CD4-positive, alpha-beta T cell (primary cell): ENCODE measurements around the gene ZBTB33. TPM values are rescaled to one million over a fixed set of nuclear protein-coding genes. Genes with fewer than 3 reads are reported as not detected.

Experiments
- ATAC-seq: fragments of 200-7000 bp; cut with Tn5 transposase; one replicate; pipeline ENCODE4 v1.10.0; 2022; ENCODE audit warnings: mild to moderate bottlenecking; ENCODE audit not compliant: poor library complexity
- CTCF ChIA-PET: fragments of 350-600 bp; sonication (Branson Sonifier 250); formaldehyde crosslinking; loops from one replicate; lab custom pipeline; 2021; ENCODE audit warnings: antibody characterized with exemption, inconsistent platforms; lab: Charles Lee
- POLR2A ChIA-PET: fragments of 350-600 bp; sonication (Branson Sonifier 250); formaldehyde crosslinking; loops from one replicate; lab custom pipeline; 2021; ENCODE audit warnings: antibody characterized with exemption, inconsistent platforms; lab: Charles Lee
- DNase-seq, 14 experiments: peaks; one replicate each; pipeline ENCODE4 v3.0.0-alpha.2; 2013 to 2020; ENCODE audit warnings: mixed read lengths in 2 of 14
- H3K27ac ChIP-seq, 2 donors: one replicate each; pipeline versions ENCODE4 v1.5.1 to v1.7.0; 2013; ENCODE audit warnings: low read length in 2 of 2, low read depth in 1 of 2, mild to moderate bottlenecking in 1 of 2
- H3K27me3 ChIP-seq, 2 experiments: 1 replicate in 1 of 2; 2 replicates in 1 of 2; pipeline versions ENCODE4 v1.6.1 to v1.7.0; 2013; ENCODE audit warnings: low read length in 2 of 2, control low read depth in 1 of 2, mild to moderate bottlenecking in 1 of 2, moderate library complexity in 1 of 2; ENCODE audit not compliant: insufficient read depth in 2 of 2, control insufficient read depth in 1 of 2
- H3K36me3 ChIP-seq: one replicate; pipeline ENCODE4 v1.6.1; 2013; ENCODE audit warnings: low read length, control low read depth; ENCODE audit not compliant: insufficient read depth
- H3K4me1 ChIP-seq: one replicate; pipeline ENCODE4 v1.6.1; 2013; ENCODE audit warnings: low read length, control low read depth; ENCODE audit not compliant: insufficient read depth
- H3K4me3 ChIP-seq: one replicate; pipeline ENCODE4 v1.5.1; 2013; ENCODE audit warnings: mild to moderate bottlenecking, low read length, moderate library complexity
- H3K9me3 ChIP-seq, 2 experiments: 1 replicate in 1 of 2; 2 replicates in 1 of 2; pipeline versions ENCODE4 v1.6.1 to v1.7.0; 2013; ENCODE audit warnings: low read length in 2 of 2, mild to moderate bottlenecking in 2 of 2, control low read depth in 1 of 2, moderate library complexity in 1 of 2; ENCODE audit not compliant: control insufficient read depth in 1 of 2, insufficient read depth in 1 of 2
- H3K27ac Mint-ChIP-seq: one replicate; pipeline ENCODE4 v1.8.0; 2020; ENCODE audit warnings: mixed read lengths
- H3K27me3 Mint-ChIP-seq: one replicate; pipeline ENCODE4 v1.8.0; 2021; ENCODE audit warnings: mixed read lengths
- H3K36me3 Mint-ChIP-seq: one replicate; pipeline ENCODE4 v1.8.0; 2021; ENCODE audit warnings: low read depth, mixed read lengths
- H3K4me1 Mint-ChIP-seq: one replicate; pipeline ENCODE4 v1.8.0; 2021; ENCODE audit warnings: low read depth, mixed read lengths
- H3K4me3 Mint-ChIP-seq: one replicate; pipeline ENCODE4 v1.8.0; 2020; ENCODE audit warnings: mild to moderate bottlenecking, mixed read lengths
- H3K9me3 Mint-ChIP-seq: one replicate; pipeline ENCODE4 v1.8.0; 2020; ENCODE audit warnings: mixed read lengths
- CTCF ChIP-seq: fragments of 200-600 bp; IDR thresholded peaks from one replicate; pipeline ENCODE4 v1.8.0; 2022; ENCODE audit warnings: antibody characterized with exemption, mild to moderate bottlenecking
- intact Hi-C, 2 experiments: fragments of 100-400 bp; cut with DNase I in 1 of 2; cut with micrococcal nuclease in 1 of 2; formaldehyde crosslinking; loops; one replicate each; pipeline versions ENCODE4 v1.15.1 to v1.9.0; 2023 to 2025; cut with DNase I, micrococcal nuclease
- total RNA-seq, 174 experiments: library from RNA in 2 of 174; stranded (reverse) in 2 of 174; gene quantifications; one replicate each; pipeline ENCODE4 v1.2.3 and lab custom pipeline; 2021 to 2026

The ZBTB33 gene
- total RNA-seq, 2 experiments from 2014 or later = 31.6 to 32.7 TPM

GRCh38 chrX:120236687-120237479, 13.7 kb upstream of the ZBTB33 start:
- Histone ChIP-seq H3K27me3 (no peaks in the 10 kb centered on the region), H3K9me3 (no peaks in the 10 kb centered on the region), H3K36me3 (peaks cover 21% of the 10 kb centered on the region), H3K4me1 (no peaks in the 10 kb centered on the region), H3K4me3 (no peak overlapping the region), H3K27ac (no peak overlapping the region)
- DNase-seq (no peak), ATAC-seq (no peak)
- TF ChIP-seq CTCF = no peak
- intact Hi-C loops = no loop called here
- H3K4me3 Mint-ChIP-seq = no peak overlapping the region
- CTCF ChIA-PET = no interaction called here
- no peaks in the 10 kb centered on the region for H3K9me3 Mint-ChIP-seq
- no peaks in the 10 kb centered on the region for H3K4me1 Mint-ChIP-seq
- no peak overlapping the region for H3K27ac Mint-ChIP-seq
- peaks cover 21% of the 10 kb centered on the region for H3K36me3 Mint-ChIP-seq
- POLR2A ChIA-PET = no interaction called here
- H3K27me3 Mint-ChIP-seq = no peaks in the 10 kb centered on the region

DNA sequence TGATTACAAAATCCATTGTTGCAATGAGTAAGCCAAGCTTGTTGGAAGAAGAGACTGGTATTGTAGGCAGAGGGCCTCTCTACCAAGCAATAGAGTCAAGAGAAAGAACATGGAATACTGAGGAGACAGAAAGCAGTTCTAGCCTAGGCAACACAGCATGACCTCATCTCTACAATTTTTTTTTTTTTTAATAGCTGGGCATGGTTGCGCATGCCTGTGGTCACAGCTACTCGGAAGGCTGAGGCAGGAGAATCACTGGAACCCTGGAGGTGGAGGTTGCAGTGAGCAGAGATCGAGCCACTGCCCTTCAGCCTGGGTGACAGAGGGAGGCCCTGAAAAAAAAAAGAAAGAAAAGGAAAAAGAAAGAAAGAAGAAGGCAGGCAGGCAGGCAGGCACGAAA, 11.7 kb upstream of the ZBTB33 start:
- DNase-seq = no peak
- Mint-ChIP-seq H3K27ac (no peak overlapping the region), H3K9me3 (no peaks in the 10 kb centered on the region), H3K27me3 (no peaks in the 10 kb centered on the region), H3K4me3 (no peak overlapping the region), H3K4me1 (peaks cover 14% of the 10 kb centered on the region), H3K36me3 (peaks cover 21% of the 10 kb centered on the region)
- H3K27ac ChIP-seq = no peak overlapping the region
- ATAC-seq = no peak
- intact Hi-C loops = no loop called here
- H3K9me3 ChIP-seq = no peaks in the 10 kb centered on the region
- H3K27me3 ChIP-seq = no peaks in the 10 kb centered on the region
- no peak for TF ChIP-seq CTCF
- ChIA-PET CTCF (no interaction called here), POLR2A (no interaction called here)
- peaks cover 3% of the 10 kb centered on the region for H3K4me1 ChIP-seq
- no peak overlapping the region for H3K4me3 ChIP-seq
- H3K36me3 ChIP-seq = peaks cover 21% of the 10 kb centered on the region

- H3K9me3 Mint-ChIP-seq = no peaks in the 10 kb centered on the region
- H3K4me1 ChIP-seq = peaks cover 3% of the 10 kb centered on the region
- H3K4me1 Mint-ChIP-seq = peaks cover 26% of the 10 kb centered on the region
- ChIA-PET CTCF (no interaction called here), POLR2A (no interaction called here)
- ATAC-seq = no peak
- no peak overlapping the region for H3K27ac Mint-ChIP-seq
- H3K4me3 Mint-ChIP-seq = peak overlapping the region; percentile 62
- TF ChIP-seq CTCF = no peak
- H3K36me3 ChIP-seq = peaks cover 11% of the 10 kb centered on the region
- peaks cover 21% of the 10 kb centered on the region for H3K36me3 Mint-ChIP-seq
- H3K27me3 Mint-ChIP-seq = no peaks in the 10 kb centered on the region
- H3K27ac ChIP-seq = no peak overlapping the region
- no peak overlapping the region for H3K4me3 ChIP-seq
- H3K27me3 ChIP-seq = no peaks in the 10 kb centered on the region
- no peak for DNase-seq
- H3K9me3 ChIP-seq = no peaks in the 10 kb centered on the region
- intact Hi-C loops = loop anchor here in 1 of 2 experiments (10.0 kb wide), 1 partner anchor 298 kb away; the partner anchor contains the start of gene NKAP
These were observed 7.8 kb upstream of the ZBTB33 start for GRCh38 chrX:120242813-120243212.
